GM13976 (cell line): ENCODE measurements around the gene VWA3B.

Source experiments
- DNase-seq: peaks from one replicate; pipeline ENCODE4 v3.0.0; 2012; ENCODE audit warnings: low spot score
- in situ Hi-C: fragments of 300-500 bp; cut with MboI; formaldehyde crosslinking; loops from one replicate; pipeline ENCODE4 v1.12.0; 2022; ENCODE audit warnings: low sequenced_read_pairs, mixed read lengths, inconsistent platforms; ENCODE audit not compliant: unreplicated experiment
- TF ChIP-seq, protein P1 (sequence below): IDR thresholded peaks from 2 replicates; pipeline ENCODE4 v1.5.1; 2012; ENCODE audit warnings: borderline replicate concordance, mild to moderate bottlenecking; ENCODE audit not compliant: insufficient read depth; ENCODE audit errors: extremely low read depth, missing control alignments, control extremely low read depth

The VWA3B gene

DNA sequence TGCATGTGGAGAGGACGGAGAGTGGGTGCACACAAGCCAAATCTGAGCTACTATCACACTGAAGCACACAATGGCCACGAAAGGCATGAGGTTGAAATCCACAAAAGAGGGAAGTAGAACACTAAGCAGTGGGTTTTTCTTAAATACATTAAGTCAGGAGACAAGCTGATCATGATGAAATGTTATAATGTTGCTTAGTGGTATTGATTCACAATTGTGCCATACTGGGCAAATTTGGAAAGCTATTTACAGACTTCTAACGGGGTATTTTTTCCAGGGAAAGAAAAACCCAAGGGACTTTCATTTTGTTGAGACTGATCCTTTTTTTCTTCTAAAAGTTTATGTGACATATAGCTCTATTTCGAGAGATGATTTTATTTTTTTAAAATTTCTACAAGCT is 158.5 kb downstream of the VWA3B start:
- in situ Hi-C loops = no loop called here
- no peak for DNase-seq
- TF ChIP-seq, protein P1, sequence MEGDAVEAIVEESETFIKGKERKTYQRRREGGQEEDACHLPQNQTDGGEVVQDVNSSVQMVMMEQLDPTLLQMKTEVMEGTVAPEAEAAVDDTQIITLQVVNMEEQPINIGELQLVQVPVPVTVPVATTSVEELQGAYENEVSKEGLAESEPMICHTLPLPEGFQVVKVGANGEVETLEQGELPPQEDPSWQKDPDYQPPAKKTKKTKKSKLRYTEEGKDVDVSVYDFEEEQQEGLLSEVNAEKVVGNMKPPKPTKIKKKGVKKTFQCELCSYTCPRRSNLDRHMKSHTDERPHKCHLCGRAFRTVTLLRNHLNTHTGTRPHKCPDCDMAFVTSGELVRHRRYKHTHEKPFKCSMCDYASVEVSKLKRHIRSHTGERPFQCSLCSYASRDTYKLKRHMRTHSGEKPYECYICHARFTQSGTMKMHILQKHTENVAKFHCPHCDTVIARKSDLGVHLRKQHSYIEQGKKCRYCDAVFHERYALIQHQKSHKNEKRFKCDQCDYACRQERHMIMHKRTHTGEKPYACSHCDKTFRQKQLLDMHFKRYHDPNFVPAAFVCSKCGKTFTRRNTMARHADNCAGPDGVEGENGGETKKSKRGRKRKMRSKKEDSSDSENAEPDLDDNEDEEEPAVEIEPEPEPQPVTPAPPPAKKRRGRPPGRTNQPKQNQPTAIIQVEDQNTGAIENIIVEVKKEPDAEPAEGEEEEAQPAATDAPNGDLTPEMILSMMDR = no peak

GRCh38 chr2:98247383-98247782 is 160.4 kb downstream of the VWA3B start:
- in situ Hi-C loops = no loop called here
- TF ChIP-seq, protein P1 = no peak
- DNase-seq = no peak

DNA sequence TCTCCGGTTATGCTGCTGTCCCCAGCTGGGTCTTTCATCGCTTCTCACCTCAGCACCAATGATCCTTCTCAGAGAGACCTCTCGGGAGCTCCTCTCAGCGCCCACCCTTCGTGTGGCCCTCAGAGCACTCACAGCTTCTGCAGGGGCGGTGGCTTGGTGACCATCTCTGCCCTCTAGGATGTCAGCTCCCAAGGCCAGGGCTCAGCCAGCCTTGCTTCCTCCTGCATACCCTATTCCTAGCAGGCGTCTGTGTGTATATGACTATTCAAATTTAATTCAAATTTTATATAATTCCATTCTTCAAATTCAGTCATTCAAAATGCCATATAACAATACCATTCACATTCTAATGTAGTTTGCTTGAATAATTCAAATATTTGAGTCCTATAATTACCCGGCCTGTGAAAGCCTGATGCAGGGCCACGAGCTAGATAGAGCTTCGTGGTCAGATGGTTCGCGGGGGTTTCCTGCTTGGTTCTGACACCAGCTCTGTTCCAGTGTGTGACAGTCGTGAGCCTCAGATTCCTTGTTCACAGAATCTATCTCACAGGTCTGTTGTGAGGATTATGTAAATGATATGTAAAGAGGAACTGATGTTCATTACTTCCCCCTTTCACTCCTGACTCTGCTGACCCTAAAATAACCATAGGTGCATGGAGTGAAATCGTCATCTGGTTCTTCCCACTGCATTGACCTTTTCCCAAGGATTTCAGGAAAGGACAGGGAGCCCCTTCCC is 165.2 kb downstream of the VWA3B start:
- in situ Hi-C loops = no loop called here
- TF ChIP-seq, protein P1 = no peak
- peak; percentile 33 for DNase-seq

- DNase-seq = no peak
- in situ Hi-C loops = no loop called here
- TF ChIP-seq, protein P1 = no peak
These were observed 166.6 kb downstream of the VWA3B start for GRCh38 chr2:98253461-98254070.

- TF ChIP-seq, protein P1 = no peak
- DNase-seq = no peak
- in situ Hi-C loops = no loop called here
These were observed 167.6 kb downstream of the VWA3B start for GRCh38 chr2:98254504-98255059.

- TF ChIP-seq, protein P1 = no peak
- in situ Hi-C loops = no loop called here
- no peak for DNase-seq
These were observed 171.9 kb downstream of the VWA3B start for GRCh38 chr2:98258906-98259305.
